Ovary (tissue), 3 donors: ENCODE data around the gene FOSL2.

Source experiments
- EP300 ChIP-seq: sonication (generic); formaldehyde crosslinking; IDR thresholded peaks from one replicate; pipeline ENCODE4 v1.6.1; 2017; ENCODE audit warnings: antibody characterized with exemption
- POLR2A ChIP-seq: fragments of 450-650 bp; IDR thresholded peaks from one replicate; pipeline ENCODE4 v1.6.1; 2017; ENCODE audit warnings: antibody characterized with exemption, mild to moderate bottlenecking, moderate library complexity
- TF ChIP-seq, protein P1 (sequence below), 3 donors: fragments of 450-650 bp in 2 of 3; fragments of 200-600 bp in 1 of 3; IDR thresholded peaks; one replicate each; pipeline versions ENCODE4 v1.5.1 to v1.8.0; 2016 to 2022; ENCODE audit warnings: antibody characterized with exemption in 3 of 3, mild to moderate bottlenecking in 1 of 3
- donor health status: DM: no; HTN: no; CAD: no.

DNA sequence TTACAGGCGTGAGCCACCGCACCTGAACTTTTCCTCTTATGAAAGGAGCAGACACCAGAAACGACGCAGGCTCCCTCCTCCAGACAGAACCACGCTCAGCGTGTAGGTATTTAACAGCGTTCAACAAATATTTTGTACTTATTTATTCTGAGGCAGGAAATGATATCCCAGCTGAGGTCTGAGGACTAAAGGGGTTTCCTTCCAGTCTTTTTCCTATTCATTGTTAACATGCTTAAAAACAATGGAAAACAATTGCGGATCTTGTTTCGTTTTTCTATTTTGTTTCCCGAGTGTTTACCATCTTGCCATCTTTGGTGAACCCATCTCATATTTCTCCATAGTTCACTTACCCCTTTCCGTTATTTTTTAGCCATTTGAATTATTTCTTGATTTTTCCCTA is 43.7 kb upstream of the FOSL2 start:
- TF ChIP-seq, protein P1, sequence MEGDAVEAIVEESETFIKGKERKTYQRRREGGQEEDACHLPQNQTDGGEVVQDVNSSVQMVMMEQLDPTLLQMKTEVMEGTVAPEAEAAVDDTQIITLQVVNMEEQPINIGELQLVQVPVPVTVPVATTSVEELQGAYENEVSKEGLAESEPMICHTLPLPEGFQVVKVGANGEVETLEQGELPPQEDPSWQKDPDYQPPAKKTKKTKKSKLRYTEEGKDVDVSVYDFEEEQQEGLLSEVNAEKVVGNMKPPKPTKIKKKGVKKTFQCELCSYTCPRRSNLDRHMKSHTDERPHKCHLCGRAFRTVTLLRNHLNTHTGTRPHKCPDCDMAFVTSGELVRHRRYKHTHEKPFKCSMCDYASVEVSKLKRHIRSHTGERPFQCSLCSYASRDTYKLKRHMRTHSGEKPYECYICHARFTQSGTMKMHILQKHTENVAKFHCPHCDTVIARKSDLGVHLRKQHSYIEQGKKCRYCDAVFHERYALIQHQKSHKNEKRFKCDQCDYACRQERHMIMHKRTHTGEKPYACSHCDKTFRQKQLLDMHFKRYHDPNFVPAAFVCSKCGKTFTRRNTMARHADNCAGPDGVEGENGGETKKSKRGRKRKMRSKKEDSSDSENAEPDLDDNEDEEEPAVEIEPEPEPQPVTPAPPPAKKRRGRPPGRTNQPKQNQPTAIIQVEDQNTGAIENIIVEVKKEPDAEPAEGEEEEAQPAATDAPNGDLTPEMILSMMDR (IDR thresholded peaks at IDR 0.05), result no peak
- TF ChIP-seq POLR2A (no peak), EP300 (no peak)
